ENCODE measurements around the gene ST3GAL3.
A peak's percentile ranks its signal among the peaks of the same experiment; 100 is the strongest.

Gene ST3GAL3

GRCh38 chr1:43947061-43947873 is 239.9 kb downstream of the ST3GAL3 start:
- no peak for FAIRE-seq

- FAIRE-seq: no peak
Measured at GRCh38 chr1:43947874-43948437, 240.6 kb downstream of the ST3GAL3 start.

- no peak for FAIRE-seq
Measured at GRCh38 chr1:43949678-43950077, 242.3 kb downstream of the ST3GAL3 start.

GRCh38 chr1:43951021-43951985 is 244.0 kb downstream of the ST3GAL3 start:
- no peak for FAIRE-seq

GRCh38 chr1:43952731-43953346 is 245.5 kb downstream of the ST3GAL3 start:
- peak; percentile 93 for FAIRE-seq

- FAIRE-seq: no peak
Measured at GRCh38 chr1:43953361-43953760, 246.0 kb downstream of the ST3GAL3 start.

GRCh38 chr1:43954036-43954435 is 246.7 kb downstream of the ST3GAL3 start:
- FAIRE-seq: no peak

- no peak for FAIRE-seq
Measured at GRCh38 chr1:43956234-43956633, 248.9 kb downstream of the ST3GAL3 start.

GRCh38 chr1:43957407-43958040 is 250.2 kb downstream of the ST3GAL3 start:
- FAIRE-seq: no peak

- FAIRE-seq: no peak
Measured at GRCh38 chr1:43958351-43959255, 251.3 kb downstream of the ST3GAL3 start.

GRCh38 chr1:43960798-43961197 is 253.5 kb downstream of the ST3GAL3 start:
- no peak for FAIRE-seq

- no peak for FAIRE-seq
Measured at GRCh38 chr1:43961692-43962091, 254.4 kb downstream of the ST3GAL3 start.

GRCh38 chr1:43962324-43962723 is 255.0 kb downstream of the ST3GAL3 start:
- FAIRE-seq: no peak

- FAIRE-seq: no peak
Measured at GRCh38 chr1:43963006-43963405, 255.7 kb downstream of the ST3GAL3 start.

GRCh38 chr1:43963890-43964289 is 256.6 kb downstream of the ST3GAL3 start:
- no peak for FAIRE-seq

- FAIRE-seq: no peak
Measured at GRCh38 chr1:43965316-43965715, 258.0 kb downstream of the ST3GAL3 start.

- no peak for FAIRE-seq
Measured at GRCh38 chr1:43968348-43968948, 261.1 kb downstream of the ST3GAL3 start.

GRCh38 chr1:43969416-43969745 is 262.0 kb downstream of the ST3GAL3 start:
- no peak for FAIRE-seq

GRCh38 chr1:43969746-43970466 is 262.6 kb downstream of the ST3GAL3 start, which contains the start of gene DPH2:
TSS of gene DPH2 (plus strand) at chr1:43970010. CDS start at chr1:43970176, 166 bp downstream.
- FAIRE-seq: peak; percentile 94

- FAIRE-seq: no peak
Measured at GRCh38 chr1:43970502-43970901, 263.2 kb downstream of the ST3GAL3 start.

All from islet of Langerhans (tissue), 1 donor.